PC-9 (cell line): ENCODE measurements around the gene MUS81. TPM values are rescaled to one million over a fixed set of nuclear protein-coding genes. Genes with fewer than 3 reads are reported as not detected.

Experiments used
- BruUV-seq: library from RNA; stranded (reverse); fragments of 400-500 nt; replicated peaks from 2 replicates; lab custom pipeline; 2021; lab: Mats Ljungman, UMichigan
- CTCF ChIA-PET: fragments of 300-600 bp; sonication (Branson Sonifier 250); formaldehyde crosslinking; loops from one replicate; lab custom pipeline; 2022; ENCODE audit warnings: antibody characterized with exemption; lab: Charles Lee
- POLR2A ChIA-PET: fragments of 300-600 bp; sonication (Branson Sonifier 250); formaldehyde crosslinking; loops from one replicate; lab custom pipeline; 2022; ENCODE audit warnings: antibody characterized with exemption; ENCODE audit not compliant: unreplicated experiment; lab: Charles Lee
- DNase-seq, 2 experiments: peaks; one replicate each; pipeline versions ENCODE4 v3.0.0 to v3.0.0-alpha.2; 2015 to 2022; ENCODE audit warnings: mixed read lengths in 1 of 2
- H2AFZ ChIP-seq: fragments of 200-600 bp; sonication (generic); 2 replicates; pipeline ENCODE4 v1.8.1; 2017; ENCODE audit warnings: antibody characterized with exemption
- H3F3A ChIP-seq: fragments of 200-600 bp; sonication (generic); 2 replicates; pipeline ENCODE4 v1.8.1; 2017; ENCODE audit warnings: antibody characterized with exemption, mild to moderate bottlenecking, low read depth; ENCODE audit not compliant: insufficient read depth
- H3K27ac ChIP-seq: fragments of 200-600 bp; sonication (generic); 2 replicates; pipeline ENCODE4 v1.6.1; 2016; ENCODE audit warnings: mixed run types
- H3K27me3 ChIP-seq: fragments of 200-600 bp; sonication (generic); 2 replicates; pipeline ENCODE4 v1.6.1; 2016; ENCODE audit warnings: low read depth, mixed run types; ENCODE audit not compliant: insufficient read depth
- H3K36me3 ChIP-seq: fragments of 200-600 bp; sonication (generic); 2 replicates; pipeline ENCODE4 v1.6.1; 2016; ENCODE audit warnings: low read depth, mixed run types
- H3K4me1 ChIP-seq: fragments of 200-600 bp; sonication (generic); replicated peaks from 2 replicates; pipeline ENCODE4 v1.6.1; 2016; ENCODE audit warnings: mixed run types; ENCODE audit not compliant: insufficient read depth
- H3K4me2 ChIP-seq: fragments of 200-600 bp; sonication (generic); 2 replicates; pipeline ENCODE4 v1.6.1; 2017; ENCODE audit warnings: mixed run types
- H3K4me3 ChIP-seq: fragments of 200-600 bp; sonication (generic); 2 replicates; pipeline ENCODE4 v1.6.1; 2016; ENCODE audit warnings: mixed run types
- H3K79me2 ChIP-seq: fragments of 200-600 bp; sonication (generic); 2 replicates; pipeline ENCODE4 v1.6.1; 2017; ENCODE audit warnings: low read depth, mixed run types
- H3K9me2 ChIP-seq: fragments of 200-600 bp; sonication (generic); 2 replicates; pipeline ENCODE4 v1.8.1; 2017; ENCODE audit warnings: mild to moderate bottlenecking; ENCODE audit not compliant: insufficient read depth
- H3K9me3 ChIP-seq: fragments of 200-600 bp; sonication (generic); 2 replicates; pipeline ENCODE4 v1.8.1; 2016; ENCODE audit warnings: low read depth; ENCODE audit not compliant: insufficient read depth
- H4K20me1 ChIP-seq: fragments of 200-600 bp; sonication (generic); 2 replicates; pipeline ENCODE4 v1.8.1; 2017; ENCODE audit not compliant: insufficient read depth
- EZH2 ChIP-seq: fragments of 200-600 bp; sonication (generic); IDR thresholded peaks from 2 replicates; pipeline ENCODE4 v1.8.0; 2017; ENCODE audit warnings: antibody characterized with exemption, low read depth
- intact Hi-C: fragments of 100-400 bp; cut with micrococcal nuclease; formaldehyde crosslinking; loops from one replicate; pipeline ENCODE4 v1.10.0; 2022; ENCODE audit not compliant: unreplicated experiment
- total RNA-seq: library from RNA; stranded (reverse); gene quantifications from 2 replicates; pipeline ENCODE4 v1.2.3, GENCODE V29; 2021
- TF ChIP-seq, protein P1 (sequence below): fragments of 200-600 bp; sonication (generic); conservative IDR thresholded peaks from 2 replicates; pipeline ENCODE4 v1.6.1; 2017; ENCODE audit warnings: mixed run types, antibody characterized with exemption, mild to moderate bottlenecking, moderate library complexity

The MUS81 gene
- total RNA-seq, 1 experiment from 2014 or later = 62.7 TPM

DNA sequence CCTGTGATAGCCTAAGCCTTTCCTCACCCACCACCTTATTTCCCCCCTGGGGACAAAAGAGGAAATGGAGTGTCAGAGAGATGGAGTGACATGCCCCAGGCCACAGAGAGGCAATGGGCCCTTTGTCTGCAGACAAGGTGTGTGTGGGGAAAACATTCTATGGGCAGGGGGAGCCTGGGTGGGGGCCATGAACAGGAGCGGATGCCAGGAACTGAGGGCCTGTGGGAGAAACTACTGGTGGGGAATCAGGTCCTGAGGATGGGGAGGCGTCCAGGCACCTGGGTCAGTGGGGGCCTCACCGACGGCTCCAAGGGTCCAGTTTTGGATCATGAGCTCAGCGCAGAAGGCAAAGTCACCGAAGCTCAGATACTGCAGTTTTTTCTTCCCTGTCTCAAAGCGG lies 25.0 kb downstream of the MUS81 start:
- Histone ChIP-seq H3K36me3 (peaks cover 18% of the 10 kb centered on the region; the same call in 1 of the 2 replicates), H2AFZ (no peak overlapping the region), H3K9me3 (no peaks in the 10 kb centered on the region), H4K20me1 (no peaks in the 10 kb centered on the region), H3K27me3 (no peaks in the 10 kb centered on the region), H3K9me2 (no peaks in the 10 kb centered on the region), H3K4me1 (peaks cover 28% of the 10 kb centered on the region), H3K27ac (no peak overlapping the region), H3K4me3 (no peak overlapping the region), H3K4me2 (no peak overlapping the region), H3K79me2 (peaks cover 16% of the 10 kb centered on the region), H3F3A (peaks cover 42% of the 10 kb centered on the region; the same call in 1 of the 2 replicates)
- BruUV-seq = no TSS peak
- DNase-seq = no peak
- intact Hi-C loops = loop anchor here (5.0 to 10.0 kb wide), 2 partner anchors 180 to 248 kb away; partner anchors contain the start of gene SIPA1
- no peak for TF ChIP-seq EZH2
- TF ChIP-seq, protein P1, sequence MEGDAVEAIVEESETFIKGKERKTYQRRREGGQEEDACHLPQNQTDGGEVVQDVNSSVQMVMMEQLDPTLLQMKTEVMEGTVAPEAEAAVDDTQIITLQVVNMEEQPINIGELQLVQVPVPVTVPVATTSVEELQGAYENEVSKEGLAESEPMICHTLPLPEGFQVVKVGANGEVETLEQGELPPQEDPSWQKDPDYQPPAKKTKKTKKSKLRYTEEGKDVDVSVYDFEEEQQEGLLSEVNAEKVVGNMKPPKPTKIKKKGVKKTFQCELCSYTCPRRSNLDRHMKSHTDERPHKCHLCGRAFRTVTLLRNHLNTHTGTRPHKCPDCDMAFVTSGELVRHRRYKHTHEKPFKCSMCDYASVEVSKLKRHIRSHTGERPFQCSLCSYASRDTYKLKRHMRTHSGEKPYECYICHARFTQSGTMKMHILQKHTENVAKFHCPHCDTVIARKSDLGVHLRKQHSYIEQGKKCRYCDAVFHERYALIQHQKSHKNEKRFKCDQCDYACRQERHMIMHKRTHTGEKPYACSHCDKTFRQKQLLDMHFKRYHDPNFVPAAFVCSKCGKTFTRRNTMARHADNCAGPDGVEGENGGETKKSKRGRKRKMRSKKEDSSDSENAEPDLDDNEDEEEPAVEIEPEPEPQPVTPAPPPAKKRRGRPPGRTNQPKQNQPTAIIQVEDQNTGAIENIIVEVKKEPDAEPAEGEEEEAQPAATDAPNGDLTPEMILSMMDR = no peak
- ChIA-PET CTCF (interaction anchor here (0.6 to 1.9 kb wide), 13 partner anchors 13 to 247 kb away, joined by 3 to 11 read pairs (median 5); partner anchors contain the start of genes KAT5 and SIPA1), POLR2A (interaction anchor here (0.5 to 1.0 kb wide), 7 partner anchors 14 to 1484 kb away, joined by 3 to 14 read pairs (median 5); no protein-coding TSS in a partner anchor)

DNA sequence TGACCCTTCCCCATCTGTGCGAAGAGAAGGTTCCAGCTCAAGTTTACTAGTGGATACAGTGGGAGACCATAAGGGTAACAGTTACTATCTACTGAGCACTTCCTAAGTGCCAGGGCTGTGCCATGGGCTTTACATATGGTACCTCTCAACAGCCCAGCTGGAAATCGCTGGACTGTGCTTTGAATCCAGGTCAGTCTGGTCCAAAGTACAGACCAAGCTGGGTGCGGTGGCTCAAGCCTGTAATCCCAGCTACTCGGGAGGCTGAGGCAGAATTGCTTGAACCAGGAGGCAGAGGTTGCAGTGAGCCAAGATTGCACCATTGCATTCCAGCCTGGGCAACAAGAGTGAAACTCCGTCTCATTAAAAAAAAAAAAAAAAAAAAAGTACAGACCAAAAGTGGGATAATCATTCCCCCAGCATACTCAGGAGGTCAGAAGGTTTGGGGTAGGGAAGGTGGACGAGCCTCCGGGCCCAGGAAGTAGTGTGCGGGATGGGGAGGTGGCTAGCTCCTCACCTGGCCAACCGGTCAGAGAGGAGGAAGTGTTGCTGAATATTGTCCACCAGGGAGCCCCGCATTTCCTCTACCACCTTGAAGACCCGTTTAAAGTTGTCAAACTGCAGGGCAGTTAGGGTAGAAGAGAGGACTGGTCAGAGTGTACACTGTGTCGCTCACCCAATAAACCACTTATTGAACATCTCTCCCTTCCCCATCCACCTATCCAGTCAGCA lies 25.7 kb downstream of the MUS81 start:
- Histone ChIP-seq H3K4me3 (no peak overlapping the region), H3K36me3 (peaks cover 18% of the 10 kb centered on the region; the same call in 1 of the 2 replicates), H3K79me2 (peaks cover 20% of the 10 kb centered on the region), H4K20me1 (no peaks in the 10 kb centered on the region), H3K9me3 (no peaks in the 10 kb centered on the region), H3K27me3 (no peaks in the 10 kb centered on the region), H3K9me2 (no peaks in the 10 kb centered on the region), H3F3A (peaks cover 46% of the 10 kb centered on the region; the same call in 1 of the 2 replicates), H3K4me2 (0 out of 2 replicates have a peak overlapping the region, but pooled peaks have one; percentile 98), H3K4me1 (peaks cover 28% of the 10 kb centered on the region), H2AFZ (no peak overlapping the region), H3K27ac (no peak overlapping the region)
- intact Hi-C loops = loop anchor here (5.0 to 10.0 kb wide), 2 partner anchors 179 to 249 kb away; partner anchors contain the start of gene SIPA1
- CTCF ChIA-PET = interaction anchor here (0.7 to 1.8 kb wide), 6 partner anchors 12 to 160 kb away, joined by 4 to 11 read pairs (median 8); no protein-coding TSS in a partner anchor
- TF ChIP-seq, protein P1 = no peak
- TF ChIP-seq EZH2 = no peak
- BruUV-seq = no TSS peak
- POLR2A ChIA-PET = no interaction called here
- no peak for DNase-seq
